Mucosa of rectum (tissue), 2 donors: ENCODE data around the gene PPP1R3D.
"Not testable (repeated sequence)": the region's sequence is repeated elsewhere in the genome, so short reads cannot be mapped to it uniquely, and the experiment has no call there.

Experiments
- H3K27ac ChIP-seq, 2 donors: one replicate each; pipeline ENCODE4 v1.7.0; 2013; ENCODE audit warnings: inconsistent platforms in 2 of 2, low read depth in 2 of 2, low read length in 2 of 2
- H3K27me3 ChIP-seq, 2 donors: one replicate each; pipeline ENCODE4 v1.7.0; 2013; ENCODE audit warnings: low read length in 2 of 2; ENCODE audit not compliant: control insufficient read depth in 2 of 2, insufficient read depth in 2 of 2
- H3K36me3 ChIP-seq, 2 donors: one replicate each; pipeline ENCODE4 v1.7.0; 2013; ENCODE audit warnings: low read length in 2 of 2; ENCODE audit not compliant: control insufficient read depth in 2 of 2, insufficient read depth in 2 of 2
- H3K4me1 ChIP-seq, 2 donors: one replicate each; pipeline ENCODE4 v1.7.0; 2013; ENCODE audit warnings: low read length in 2 of 2, mild to moderate bottlenecking in 1 of 2; ENCODE audit not compliant: control insufficient read depth in 2 of 2, insufficient read depth in 2 of 2
- H3K4me3 ChIP-seq, 2 donors: one replicate each; pipeline ENCODE4 v1.7.0; 2013; ENCODE audit warnings: low read length in 2 of 2
- H3K9ac ChIP-seq, 2 donors: one replicate each; pipeline ENCODE4 v1.7.0; 2013; ENCODE audit warnings: low read length in 2 of 2, low read depth in 1 of 2, mild to moderate bottlenecking in 1 of 2
- H3K9me3 ChIP-seq, 2 donors: one replicate each; pipeline ENCODE4 v1.7.0; 2013; ENCODE audit warnings: low read length in 2 of 2; ENCODE audit not compliant: control insufficient read depth in 2 of 2
- donor health status: healthy.
- donor health status: Normal muscosa, but diverticular disease.

PPP1R3D gene

GRCh38 chr20:59972037-59972801, 32.1 kb upstream of the PPP1R3D start:
- no peaks in the 10 kb centered on the region for H3K36me3 ChIP-seq
- H3K27me3 ChIP-seq = no peaks in the 10 kb centered on the region
- H3K9me3 ChIP-seq = no peaks in the 10 kb centered on the region
- H3K4me3 ChIP-seq = no peak overlapping the region
- no peak overlapping the region for H3K27ac ChIP-seq
- H3K9ac ChIP-seq = no peak overlapping the region
- no peaks in the 10 kb centered on the region for H3K4me1 ChIP-seq

- H3K36me3 ChIP-seq = no peaks in the 10 kb centered on the region
- no peaks in the 10 kb centered on the region for H3K9me3 ChIP-seq
- no peak overlapping the region for H3K27ac ChIP-seq
These were observed 31.3 kb upstream of the PPP1R3D start for GRCh38 chr20:59971428-59971827.

GRCh38 chr20:59966428-59966827, 26.3 kb upstream of the PPP1R3D start:
- Histone ChIP-seq H3K36me3 (no peaks in the 10 kb centered on the region), H3K4me1 (no peaks in the 10 kb centered on the region), H3K4me3 (no peak overlapping the region), H3K9me3 (no peaks in the 10 kb centered on the region), H3K9ac (no peak overlapping the region), H3K27ac (no peak overlapping the region), H3K27me3 (no peaks in the 10 kb centered on the region)

More at GRCh38 chr20:59971428-59971827, 31.3 kb upstream of the PPP1R3D start:
- no peaks in the 10 kb centered on the region for H3K4me1 ChIP-seq
- H3K27me3 ChIP-seq = no peaks in the 10 kb centered on the region
- no peak overlapping the region for H3K9ac ChIP-seq
- H3K4me3 ChIP-seq = no peak overlapping the region

GRCh38 chr20:59962155-59962554, 22.1 kb upstream of the PPP1R3D start:
- peaks cover 2 to 25% of the 10 kb centered on the region in 2 donors for H3K27me3 ChIP-seq
- no peaks in the 10 kb centered on the region for H3K9me3 ChIP-seq
- no peak overlapping the region for H3K27ac ChIP-seq
- no peaks in the 10 kb centered on the region for H3K36me3 ChIP-seq
- no peak overlapping the region for H3K9ac ChIP-seq
- no peaks in the 10 kb centered on the region for H3K4me1 ChIP-seq
- H3K4me3 ChIP-seq = no peak overlapping the region

GRCh38 chr20:59961423-59961822, 21.3 kb upstream of the PPP1R3D start:
- Histone ChIP-seq H3K27ac (no peak overlapping the region), H3K4me3 (no peak overlapping the region), H3K36me3 (no peaks in the 10 kb centered on the region), H3K27me3 (peaks cover 2 to 25% of the 10 kb centered on the region in 2 donors), H3K9ac (no peak overlapping the region), H3K4me1 (no peaks in the 10 kb centered on the region), H3K9me3 (no peaks in the 10 kb centered on the region)

GRCh38 chr20:59958626-59959025, 18.5 kb upstream of the PPP1R3D start:
- H3K9me3 ChIP-seq = no peaks in the 10 kb centered on the region

GRCh38 chr20:59958123-59958522, 18.0 kb upstream of the PPP1R3D start, which contains the start of gene CDH26:
Gene CDH26, plus strand, starts transcription at chr20:59958423. Its CDS starts 304 bp downstream, at chr20:59958727.
- Histone ChIP-seq H3K9me3 (no peaks in the 10 kb centered on the region), H3K27me3 (peaks cover 2 to 25% of the 10 kb centered on the region in 2 donors), H3K9ac (no peak within 1 kb of the TSS), H3K36me3 (no peaks in the 10 kb centered on the region), H3K27ac (no peak within 1 kb of the TSS), H3K4me3 (no peak within 1 kb of the TSS), H3K4me1 (no peaks in the 10 kb centered on the region)

More at GRCh38 chr20:59958626-59959025, 18.5 kb upstream of the PPP1R3D start:
- Histone ChIP-seq H3K4me3 (no peak overlapping the region), H3K4me1 (no peaks in the 10 kb centered on the region), H3K27ac (no peak overlapping the region), H3K9ac (no peak overlapping the region), H3K36me3 (no peaks in the 10 kb centered on the region), H3K27me3 (peaks cover 2 to 25% of the 10 kb centered on the region in 2 donors)

- H3K27me3 ChIP-seq = peaks cover 2 to 25% of the 10 kb centered on the region in 2 donors
- not testable (repeated sequence) for H3K9me3 ChIP-seq, H3K27ac ChIP-seq, H3K4me3 ChIP-seq, H3K9ac ChIP-seq, H3K36me3 ChIP-seq, H3K4me1 ChIP-seq
These were observed 17.5 kb upstream of the PPP1R3D start for GRCh38 chr20:59957568-59957967.

- Histone ChIP-seq H3K36me3 (no peaks in the 10 kb centered on the region), H3K4me1 (no peaks in the 10 kb centered on the region), H3K9me3 (no peaks in the 10 kb centered on the region), H3K27ac (no peak overlapping the region), H3K9ac (no peak overlapping the region), H3K4me3 (no peak overlapping the region), H3K27me3 (peaks cover 2 to 15% of the 10 kb centered on the region in 2 donors)
These were observed 15.2 kb upstream of the PPP1R3D start for GRCh38 chr20:59955131-59955796.

GRCh38 chr20:59954718-59955117, 14.6 kb upstream of the PPP1R3D start:
- Histone ChIP-seq H3K27me3 (peaks cover 2 to 11% of the 10 kb centered on the region in 2 donors), H3K36me3 (no peaks in the 10 kb centered on the region), H3K9me3 (no peaks in the 10 kb centered on the region), H3K27ac (no peak overlapping the region), H3K4me1 (no peaks in the 10 kb centered on the region), H3K9ac (no peak overlapping the region), H3K4me3 (no peak overlapping the region)
